ENCODE results near the gene DPYD.
"Not testable (repeated sequence)": the region's sequence is repeated elsewhere in the genome, so short reads cannot be mapped to it uniquely, and the experiment has no call there.

Gene DPYD

GRCh38 chr1:97352936-97353382 lies 567.9 kb downstream of the DPYD start:
- Histone ChIP-seq H3K4me3 (ENCODE audit: insufficient read length, low read depth) (no peak overlapping the region), H3K4me1 (ENCODE audit: insufficient read depth, insufficient read length) (no peaks in the 10 kb centered on the region), H3K9ac (ENCODE audit: insufficient read length, low read depth) (no peak overlapping the region), H3K9me3 (ENCODE audit: insufficient read depth, low read length) (peaks cover 5% of the 10 kb centered on the region; the same call in 1 of the 2 replicates), H3K27me3 (ENCODE audit: insufficient read depth, insufficient read length) (no peaks in the 10 kb centered on the region), H3K36me3 (ENCODE audit: insufficient read depth, insufficient read length, low read length) (no peaks in the 10 kb centered on the region)
- no peak for DNase-seq (ENCODE audit: low read depth, low spot score)
- TF ChIP-seq ZNF274 (IDR thresholded peaks at IDR 0.05; ENCODE audit: low read depth, low read length) = no peak
- no peak for TF ChIP-seq YY1 (IDR thresholded peaks at IDR 0.05; ENCODE audit: insufficient read depth, insufficient read length)
- TF ChIP-seq SUZ12 (IDR thresholded peaks at IDR 0.05; ENCODE audit: extremely low read depth, insufficient read depth, insufficient read length) = no peak

GRCh38 chr1:97351846-97352245 lies 569.0 kb downstream of the DPYD start:
- Histone ChIP-seq H3K9me3 (ENCODE audit: insufficient read depth, low read length) (no peaks in the 10 kb centered on the region), H3K9ac (ENCODE audit: insufficient read length, low read depth) (no peak overlapping the region), H3K4me3 (ENCODE audit: insufficient read length, low read depth) (no peak overlapping the region), H3K27me3 (ENCODE audit: insufficient read depth, insufficient read length) (no peaks in the 10 kb centered on the region), H3K36me3 (ENCODE audit: insufficient read depth, insufficient read length, low read length) (no peaks in the 10 kb centered on the region), H3K4me1 (ENCODE audit: insufficient read depth, insufficient read length) (no peaks in the 10 kb centered on the region)
- no peak for TF ChIP-seq YY1 (IDR thresholded peaks at IDR 0.05; ENCODE audit: insufficient read depth, insufficient read length)
- no peak for TF ChIP-seq ZNF274 (IDR thresholded peaks at IDR 0.05; ENCODE audit: low read depth, low read length)
- no peak for TF ChIP-seq SUZ12 (IDR thresholded peaks at IDR 0.05; ENCODE audit: extremely low read depth, insufficient read depth, insufficient read length)
- no peak for DNase-seq (ENCODE audit: low read depth, low spot score)

GRCh38 chr1:97350662-97351061 lies 570.2 kb downstream of the DPYD start:
- no peak for DNase-seq (ENCODE audit: low read depth, low spot score)
- Histone ChIP-seq H3K27me3 (ENCODE audit: insufficient read depth, insufficient read length) (no peaks in the 10 kb centered on the region), H3K9ac (ENCODE audit: insufficient read length, low read depth) (no peak overlapping the region), H3K4me1 (ENCODE audit: insufficient read depth, insufficient read length) (no peaks in the 10 kb centered on the region), H3K4me3 (ENCODE audit: insufficient read length, low read depth) (no peak overlapping the region), H3K9me3 (ENCODE audit: insufficient read depth, low read length) (no peaks in the 10 kb centered on the region), H3K36me3 (ENCODE audit: insufficient read depth, insufficient read length, low read length) (no peaks in the 10 kb centered on the region)
- TF ChIP-seq ZNF274 (IDR thresholded peaks at IDR 0.05; ENCODE audit: low read depth, low read length) (no peak), YY1 (IDR thresholded peaks at IDR 0.05; ENCODE audit: insufficient read depth, insufficient read length) (no peak), SUZ12 (IDR thresholded peaks at IDR 0.05; ENCODE audit: extremely low read depth, insufficient read depth, insufficient read length) (no peak)

- no peaks in the 10 kb centered on the region for H3K4me1 ChIP-seq (ENCODE audit: insufficient read depth, insufficient read length)
Observed at GRCh38 chr1:97350241-97350640, 570.6 kb downstream of the DPYD start.

GRCh38 chr1:97349794-97350193 lies 571.0 kb downstream of the DPYD start:
- not testable (repeated sequence) for H3K9me3 ChIP-seq (ENCODE audit: insufficient read depth, low read length); H3K36me3 ChIP-seq (ENCODE audit: insufficient read depth, insufficient read length, low read length); DNase-seq (ENCODE audit: low read depth, low spot score)

More at GRCh38 chr1:97350241-97350640, 570.6 kb downstream of the DPYD start:
- Histone ChIP-seq H3K9ac (ENCODE audit: insufficient read length, low read depth) (no peak overlapping the region), H3K4me3 (ENCODE audit: insufficient read length, low read depth) (no peak overlapping the region), H3K27me3 (ENCODE audit: insufficient read depth, insufficient read length) (no peaks in the 10 kb centered on the region), H3K9me3 (ENCODE audit: insufficient read depth, low read length) (no peaks in the 10 kb centered on the region), H3K36me3 (ENCODE audit: insufficient read depth, insufficient read length, low read length) (no peaks in the 10 kb centered on the region)
- no peak for DNase-seq (ENCODE audit: low read depth, low spot score)
- TF ChIP-seq SUZ12 (IDR thresholded peaks at IDR 0.05; ENCODE audit: extremely low read depth, insufficient read depth, insufficient read length) = no peak
- TF ChIP-seq ZNF274 (IDR thresholded peaks at IDR 0.05; ENCODE audit: low read depth, low read length) = no peak
- TF ChIP-seq YY1 (IDR thresholded peaks at IDR 0.05; ENCODE audit: insufficient read depth, insufficient read length) = no peak

GRCh38 chr1:97348599-97349265 lies 572.1 kb downstream of the DPYD start:
- no peaks in the 10 kb centered on the region for H3K27me3 ChIP-seq (ENCODE audit: insufficient read depth, insufficient read length)
- H3K4me1 ChIP-seq (ENCODE audit: insufficient read depth, insufficient read length) = no peaks in the 10 kb centered on the region
- TF ChIP-seq YY1 (IDR thresholded peaks at IDR 0.05; ENCODE audit: insufficient read depth, insufficient read length) (no peak), ZNF274 (IDR thresholded peaks at IDR 0.05; ENCODE audit: low read depth, low read length) (no peak), SUZ12 (IDR thresholded peaks at IDR 0.05; ENCODE audit: extremely low read depth, insufficient read depth, insufficient read length) (no peak)
- H3K4me3 ChIP-seq (ENCODE audit: insufficient read length, low read depth) = no peak overlapping the region
- no peaks in the 10 kb centered on the region for H3K9me3 ChIP-seq (ENCODE audit: insufficient read depth, low read length)
- no peak overlapping the region for H3K9ac ChIP-seq (ENCODE audit: insufficient read length, low read depth)
- no peaks in the 10 kb centered on the region for H3K36me3 ChIP-seq (ENCODE audit: insufficient read depth, insufficient read length, low read length)
- no peak for DNase-seq (ENCODE audit: low read depth, low spot score)

More at GRCh38 chr1:97349794-97350193, 571.0 kb downstream of the DPYD start:
- not testable (repeated sequence) for H3K4me1 ChIP-seq (ENCODE audit: insufficient read depth, insufficient read length); H3K27me3 ChIP-seq (ENCODE audit: insufficient read depth, insufficient read length); H3K9ac ChIP-seq (ENCODE audit: insufficient read length, low read depth); H3K4me3 ChIP-seq (ENCODE audit: insufficient read length, low read depth)

- DNase-seq (ENCODE audit: low read depth, low spot score) = no peak
- TF ChIP-seq SUZ12 (IDR thresholded peaks at IDR 0.05; ENCODE audit: extremely low read depth, insufficient read depth, insufficient read length) (no peak), ZNF274 (IDR thresholded peaks at IDR 0.05; ENCODE audit: low read depth, low read length) (no peak), YY1 (IDR thresholded peaks at IDR 0.05; ENCODE audit: insufficient read depth, insufficient read length) (no peak)
- H3K36me3 ChIP-seq (ENCODE audit: insufficient read depth, insufficient read length, low read length) = no peaks in the 10 kb centered on the region
Observed at GRCh38 chr1:97340951-97341350, 579.9 kb downstream of the DPYD start.

More at GRCh38 chr1:97340951-97341350, 579.9 kb downstream of the DPYD start:
- H3K9ac ChIP-seq (ENCODE audit: insufficient read length, low read depth) = no peak overlapping the region
- H3K9me3 ChIP-seq (ENCODE audit: insufficient read depth, low read length) = no peaks in the 10 kb centered on the region
- no peaks in the 10 kb centered on the region for H3K4me1 ChIP-seq (ENCODE audit: insufficient read depth, insufficient read length)
- no peak overlapping the region for H3K4me3 ChIP-seq (ENCODE audit: insufficient read length, low read depth)
- H3K27me3 ChIP-seq (ENCODE audit: insufficient read depth, insufficient read length) = no peaks in the 10 kb centered on the region
